WTC11 (cell line): ENCODE data around the gene TRPM2. TPM values are rescaled to one million over a fixed set of nuclear protein-coding genes. Genes with fewer than 3 reads are reported as not detected.
A peak's percentile ranks its signal among the peaks of the same experiment; 100 is the strongest.

Experiments
- ATAC-seq: fragments of 200-7000 bp; cut with Tn5 transposase; 2 replicates; pipeline ENCODE4 v1.10.0; 2021; ENCODE audit warnings: mild to moderate bottlenecking, moderate library complexity
- CTCF ChIA-PET: fragments of 300-600 bp; sonication (Branson Sonifier 250); formaldehyde crosslinking; loops from one replicate; lab custom pipeline; 2021; ENCODE audit warnings: antibody characterized with exemption; lab: Charles Lee
- POLR2A ChIA-PET: fragments of 350-600 bp; sonication (Branson Sonifier 250); formaldehyde crosslinking; loops from one replicate; lab custom pipeline; 2021; ENCODE audit warnings: antibody characterized with exemption; lab: Charles Lee
- DNase-seq: peaks from one replicate; pipeline ENCODE4 v3.0.0; 2021; ENCODE audit warnings: low spot score
- H3K27ac Mint-ChIP-seq: 2 replicates; pipeline ENCODE4 v1.8.0; 2021; ENCODE audit warnings: mixed read lengths
- H3K27me3 Mint-ChIP-seq: 2 replicates; pipeline ENCODE4 v1.8.0; 2021; ENCODE audit warnings: low read depth, mild to moderate bottlenecking, moderate library complexity, mixed read lengths
- H3K36me3 Mint-ChIP-seq: 2 replicates; pipeline ENCODE4 v1.8.0; 2021; ENCODE audit warnings: mixed read lengths
- H3K4me1 Mint-ChIP-seq: 2 replicates; pipeline ENCODE4 v1.8.0; 2022; ENCODE audit warnings: mixed read lengths
- H3K4me3 Mint-ChIP-seq: 2 replicates; pipeline ENCODE4 v1.8.0; 2021; ENCODE audit warnings: mild to moderate bottlenecking, moderate library complexity, mixed read lengths
- H3K9me3 Mint-ChIP-seq: 2 replicates; pipeline ENCODE4 v1.8.0; 2021; ENCODE audit warnings: mixed read lengths
- CREM ChIP-seq: sonication (generic); formaldehyde crosslinking; IDR thresholded peaks from 2 replicates; pipeline ENCODE4 v1.8.1; 2022; ENCODE audit warnings: mild to moderate bottlenecking, missing genetic modification reagents, moderate library complexity
- EMX1 ChIP-seq: fragments of 250-450 bp; sonication (Bioruptor Pico); IDR thresholded peaks from 2 replicates; pipeline ENCODE4 v1.8.0; 2021; ENCODE audit warnings: mild to moderate bottlenecking
- FOXJ3 ChIP-seq: sonication (generic); formaldehyde crosslinking; IDR thresholded peaks from 2 replicates; pipeline ENCODE4 v1.9.0; 2021; ENCODE audit warnings: missing genetic modification reagents, mild to moderate bottlenecking, borderline replicate concordance
- MXD4 ChIP-seq: fragments of 250-450 bp; sonication (Bioruptor Pico); IDR thresholded peaks from 2 replicates; pipeline ENCODE4 v1.8.0; 2021; ENCODE audit warnings: mild to moderate bottlenecking, moderate library complexity, borderline replicate concordance
- NFYB ChIP-seq: sonication (generic); formaldehyde crosslinking; conservative IDR thresholded peaks from 2 replicates; pipeline ENCODE4 v1.8.0; 2022; ENCODE audit warnings: low read depth, missing genetic modification reagents
- NR2C2 ChIP-seq: sonication (generic); formaldehyde crosslinking; IDR thresholded peaks from 2 replicates; pipeline ENCODE4 v1.8.0; 2022; ENCODE audit warnings: mild to moderate bottlenecking, missing genetic modification reagents
- OVOL2 ChIP-seq: fragments of 250-450 bp; sonication (Bioruptor Pico); IDR thresholded peaks from 2 replicates; pipeline ENCODE4 v1.9.0; 2021; ENCODE audit warnings: mild to moderate bottlenecking, borderline replicate concordance
- RORB ChIP-seq: fragments of 250-450 bp; sonication (Bioruptor Pico); IDR thresholded peaks from 2 replicates; pipeline ENCODE4 v1.9.0; 2021; ENCODE audit warnings: mild to moderate bottlenecking
- TEAD1 ChIP-seq: sonication (generic); formaldehyde crosslinking; IDR thresholded peaks from 2 replicates; pipeline ENCODE4 v1.8.0; 2022; ENCODE audit warnings: mild to moderate bottlenecking, missing genetic modification reagents
- TP53 ChIP-seq: sonication (generic); formaldehyde crosslinking; IDR thresholded peaks from 2 replicates; pipeline ENCODE4 v1.8.1; 2023; ENCODE audit warnings: mild to moderate bottlenecking, missing genetic modification reagents
- ZNF121 ChIP-seq: sonication (generic); formaldehyde crosslinking; IDR thresholded peaks from 2 replicates; pipeline ENCODE4 v1.8.0; 2023; ENCODE audit warnings: missing genetic modification reagents
- ZNF263 ChIP-seq: sonication (generic); formaldehyde crosslinking; IDR thresholded peaks from 2 replicates; pipeline ENCODE4 v1.8.1; 2022; ENCODE audit warnings: low read depth, mild to moderate bottlenecking, moderate library complexity, missing genetic modification reagents
- total RNA-seq: library from RNA; stranded (reverse); gene quantifications from 3 replicates; pipeline ENCODE4 v1.2.3, GENCODE V29; 2021
- TF ChIP-seq, protein P1 (sequence below): sonication (generic); formaldehyde crosslinking; IDR thresholded peaks from 2 replicates; pipeline ENCODE4 v1.8.0; 2022; ENCODE audit warnings: mild to moderate bottlenecking, missing genetic modification reagents
- TF ChIP-seq, protein P2 (sequence below): sonication (generic); formaldehyde crosslinking; IDR thresholded peaks from 2 replicates; pipeline ENCODE4 v1.8.1; 2023; ENCODE audit warnings: mild to moderate bottlenecking, missing genetic modification reagents
- TF ChIP-seq, protein P3 (sequence below): sonication (generic); formaldehyde crosslinking; IDR thresholded peaks from 2 replicates; pipeline ENCODE4 v1.8.1; 2023; ENCODE audit warnings: mild to moderate bottlenecking, missing genetic modification reagents, borderline replicate concordance
- TF ChIP-seq, protein P4 (sequence below): sonication (generic); formaldehyde crosslinking; IDR thresholded peaks from 2 replicates; pipeline ENCODE4 v1.8.0; 2023; ENCODE audit warnings: missing genetic modification reagents
- TF ChIP-seq, protein P5 (sequence below): sonication (generic); formaldehyde crosslinking; IDR thresholded peaks from 2 replicates; pipeline ENCODE4 v1.8.1; 2022; ENCODE audit warnings: missing genetic modification reagents, borderline replicate concordance
- TF ChIP-seq, protein P6 (sequence below): sonication (generic); formaldehyde crosslinking; IDR thresholded peaks from 2 replicates; pipeline ENCODE4 v1.8.0; 2022; ENCODE audit warnings: mild to moderate bottlenecking, missing genetic modification reagents
- TF ChIP-seq, protein P7 (sequence below): sonication (generic); formaldehyde crosslinking; IDR thresholded peaks from 2 replicates; pipeline ENCODE4 v1.8.1; 2022; ENCODE audit warnings: mild to moderate bottlenecking, moderate library complexity, missing genetic modification reagents

TRPM2 gene
- total RNA-seq, 1 experiment from 2014 or later: 0.92 TPM

DNA sequence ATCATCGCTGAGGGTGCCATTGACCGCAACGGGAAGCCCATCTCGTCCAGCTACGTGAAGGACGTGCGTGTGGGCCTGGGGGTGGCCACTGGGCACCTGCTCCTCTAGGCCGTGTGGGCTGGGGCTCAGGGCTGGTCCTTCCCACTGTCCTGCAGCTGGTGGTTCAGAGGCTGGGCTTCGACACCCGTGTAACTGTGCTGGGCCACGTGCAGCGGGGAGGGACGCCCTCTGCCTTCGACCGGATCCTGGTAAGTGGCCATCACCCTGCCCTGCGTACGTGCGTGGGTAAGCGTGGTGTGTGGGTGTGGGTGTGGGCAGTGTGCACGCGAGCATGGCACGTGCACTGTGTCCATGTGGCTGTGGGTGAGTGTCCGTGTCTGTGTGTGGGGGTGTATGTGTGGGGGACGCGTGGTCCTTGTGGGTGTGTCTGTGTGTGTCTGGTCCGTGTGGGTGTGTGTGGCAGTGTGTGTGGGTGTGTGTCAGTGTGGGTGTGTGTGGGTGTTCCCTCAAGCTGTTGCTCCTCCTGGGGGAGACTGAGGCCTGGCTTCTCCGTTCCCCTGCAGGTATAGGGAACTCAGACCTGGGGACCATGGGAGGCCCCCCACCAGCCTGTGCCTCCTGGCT is 37.0 kb upstream of the TRPM2 start:
- TF ChIP-seq, protein P1, sequence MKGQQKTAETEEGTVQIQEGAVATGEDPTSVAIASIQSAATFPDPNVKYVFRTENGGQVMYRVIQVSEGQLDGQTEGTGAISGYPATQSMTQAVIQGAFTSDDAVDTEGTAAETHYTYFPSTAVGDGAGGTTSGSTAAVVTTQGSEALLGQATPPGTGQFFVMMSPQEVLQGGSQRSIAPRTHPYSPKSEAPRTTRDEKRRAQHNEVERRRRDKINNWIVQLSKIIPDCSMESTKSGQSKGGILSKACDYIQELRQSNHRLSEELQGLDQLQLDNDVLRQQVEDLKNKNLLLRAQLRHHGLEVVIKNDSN: no peak
- TF ChIP-seq EMX1 (CRISPR knock-in tag): no peak
- no peak for TF ChIP-seq TP53
- no peak for TF ChIP-seq TEAD1 (CRISPR knock-in tag)
- TF ChIP-seq, protein P2, sequence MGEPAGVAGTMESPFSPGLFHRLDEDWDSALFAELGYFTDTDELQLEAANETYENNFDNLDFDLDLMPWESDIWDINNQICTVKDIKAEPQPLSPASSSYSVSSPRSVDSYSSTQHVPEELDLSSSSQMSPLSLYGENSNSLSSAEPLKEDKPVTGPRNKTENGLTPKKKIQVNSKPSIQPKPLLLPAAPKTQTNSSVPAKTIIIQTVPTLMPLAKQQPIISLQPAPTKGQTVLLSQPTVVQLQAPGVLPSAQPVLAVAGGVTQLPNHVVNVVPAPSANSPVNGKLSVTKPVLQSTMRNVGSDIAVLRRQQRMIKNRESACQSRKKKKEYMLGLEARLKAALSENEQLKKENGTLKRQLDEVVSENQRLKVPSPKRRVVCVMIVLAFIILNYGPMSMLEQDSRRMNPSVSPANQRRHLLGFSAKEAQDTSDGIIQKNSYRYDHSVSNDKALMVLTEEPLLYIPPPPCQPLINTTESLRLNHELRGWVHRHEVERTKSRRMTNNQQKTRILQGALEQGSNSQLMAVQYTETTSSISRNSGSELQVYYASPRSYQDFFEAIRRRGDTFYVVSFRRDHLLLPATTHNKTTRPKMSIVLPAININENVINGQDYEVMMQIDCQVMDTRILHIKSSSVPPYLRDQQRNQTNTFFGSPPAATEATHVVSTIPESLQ (CRISPR knock-in tag): no peak
- no peak for TF ChIP-seq RORB (CRISPR knock-in tag)
- TF ChIP-seq CREM: no peak
- TF ChIP-seq, protein P3, sequence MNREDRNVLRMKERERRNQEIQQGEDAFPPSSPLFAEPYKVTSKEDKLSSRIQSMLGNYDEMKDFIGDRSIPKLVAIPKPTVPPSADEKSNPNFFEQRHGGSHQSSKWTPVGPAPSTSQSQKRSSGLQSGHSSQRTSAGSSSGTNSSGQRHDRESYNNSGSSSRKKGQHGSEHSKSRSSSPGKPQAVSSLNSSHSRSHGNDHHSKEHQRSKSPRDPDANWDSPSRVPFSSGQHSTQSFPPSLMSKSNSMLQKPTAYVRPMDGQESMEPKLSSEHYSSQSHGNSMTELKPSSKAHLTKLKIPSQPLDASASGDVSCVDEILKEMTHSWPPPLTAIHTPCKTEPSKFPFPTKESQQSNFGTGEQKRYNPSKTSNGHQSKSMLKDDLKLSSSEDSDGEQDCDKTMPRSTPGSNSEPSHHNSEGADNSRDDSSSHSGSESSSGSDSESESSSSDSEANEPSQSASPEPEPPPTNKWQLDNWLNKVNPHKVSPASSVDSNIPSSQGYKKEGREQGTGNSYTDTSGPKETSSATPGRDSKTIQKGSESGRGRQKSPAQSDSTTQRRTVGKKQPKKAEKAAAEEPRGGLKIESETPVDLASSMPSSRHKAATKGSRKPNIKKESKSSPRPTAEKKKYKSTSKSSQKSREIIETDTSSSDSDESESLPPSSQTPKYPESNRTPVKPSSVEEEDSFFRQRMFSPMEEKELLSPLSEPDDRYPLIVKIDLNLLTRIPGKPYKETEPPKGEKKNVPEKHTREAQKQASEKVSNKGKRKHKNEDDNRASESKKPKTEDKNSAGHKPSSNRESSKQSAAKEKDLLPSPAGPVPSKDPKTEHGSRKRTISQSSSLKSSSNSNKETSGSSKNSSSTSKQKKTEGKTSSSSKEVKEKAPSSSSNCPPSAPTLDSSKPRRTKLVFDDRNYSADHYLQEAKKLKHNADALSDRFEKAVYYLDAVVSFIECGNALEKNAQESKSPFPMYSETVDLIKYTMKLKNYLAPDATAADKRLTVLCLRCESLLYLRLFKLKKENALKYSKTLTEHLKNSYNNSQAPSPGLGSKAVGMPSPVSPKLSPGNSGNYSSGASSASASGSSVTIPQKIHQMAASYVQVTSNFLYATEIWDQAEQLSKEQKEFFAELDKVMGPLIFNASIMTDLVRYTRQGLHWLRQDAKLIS (CRISPR knock-in tag): no peak
- TF ChIP-seq, protein P4, sequence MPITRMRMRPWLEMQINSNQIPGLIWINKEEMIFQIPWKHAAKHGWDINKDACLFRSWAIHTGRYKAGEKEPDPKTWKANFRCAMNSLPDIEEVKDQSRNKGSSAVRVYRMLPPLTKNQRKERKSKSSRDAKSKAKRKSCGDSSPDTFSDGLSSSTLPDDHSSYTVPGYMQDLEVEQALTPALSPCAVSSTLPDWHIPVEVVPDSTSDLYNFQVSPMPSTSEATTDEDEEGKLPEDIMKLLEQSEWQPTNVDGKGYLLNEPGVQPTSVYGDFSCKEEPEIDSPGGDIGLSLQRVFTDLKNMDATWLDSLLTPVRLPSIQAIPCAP (CRISPR knock-in tag): no peak
- no peak for TF ChIP-seq ZNF263 (CRISPR knock-in tag)
- ChIA-PET POLR2A (no interaction called here), CTCF (interaction anchor here (1.3 kb wide), 1 partner anchor 13 kb away, joined by 4 read pairs; no protein-coding TSS in a partner anchor)
- no peak for ATAC-seq
- Mint-ChIP-seq H3K27me3 (no peaks in the 10 kb centered on the region), H3K4me3 (no peak overlapping the region), H3K9me3 (no peaks in the 10 kb centered on the region), H3K27ac (peak overlapping the region; percentile 74; the same call in 1 of the 2 replicates), H3K36me3 (peaks cover 6% of the 10 kb centered on the region; the same call in 1 of the 2 replicates), H3K4me1 (no peaks in the 10 kb centered on the region)
- no peak for DNase-seq

DNA sequence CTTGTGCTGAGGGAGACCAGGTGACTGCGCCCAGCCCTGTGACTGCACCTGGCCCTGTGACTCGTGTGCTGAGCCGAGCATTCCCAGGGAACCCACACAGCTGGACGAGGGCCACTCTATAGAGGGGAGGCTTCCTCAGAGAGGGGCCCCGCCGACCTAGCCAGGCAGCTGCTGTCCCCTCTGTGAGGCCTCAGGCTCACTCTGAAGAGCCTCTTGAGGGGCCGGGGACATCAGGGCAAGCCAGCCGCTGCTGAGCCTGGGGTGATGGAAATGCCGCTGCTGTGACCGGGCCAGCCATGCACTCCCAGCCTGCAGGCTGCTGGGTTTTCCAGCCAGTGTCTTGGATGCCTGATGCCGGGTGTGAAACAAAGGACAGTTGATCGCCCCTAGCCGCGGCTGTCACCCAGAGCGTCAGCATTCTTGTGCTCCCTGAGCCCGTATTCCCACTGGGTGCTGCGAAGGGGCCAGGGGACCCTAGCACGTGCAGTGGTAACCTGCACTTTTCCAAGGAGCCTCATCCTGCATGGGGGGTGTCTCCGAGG is 36.1 kb upstream of the TRPM2 start:
- Mint-ChIP-seq H3K27ac (no peak overlapping the region), H3K4me1 (no peaks in the 10 kb centered on the region), H3K9me3 (no peaks in the 10 kb centered on the region), H3K27me3 (no peaks in the 10 kb centered on the region), H3K4me3 (no peak overlapping the region), H3K36me3 (peaks cover 3% of the 10 kb centered on the region; the same call in 1 of the 2 replicates)
- CTCF ChIA-PET: no interaction called here
- TF ChIP-seq ZNF263 (CRISPR knock-in tag): no peak
- no peak for TF ChIP-seq NFYB (CRISPR knock-in tag)
- TF ChIP-seq, protein P5, sequence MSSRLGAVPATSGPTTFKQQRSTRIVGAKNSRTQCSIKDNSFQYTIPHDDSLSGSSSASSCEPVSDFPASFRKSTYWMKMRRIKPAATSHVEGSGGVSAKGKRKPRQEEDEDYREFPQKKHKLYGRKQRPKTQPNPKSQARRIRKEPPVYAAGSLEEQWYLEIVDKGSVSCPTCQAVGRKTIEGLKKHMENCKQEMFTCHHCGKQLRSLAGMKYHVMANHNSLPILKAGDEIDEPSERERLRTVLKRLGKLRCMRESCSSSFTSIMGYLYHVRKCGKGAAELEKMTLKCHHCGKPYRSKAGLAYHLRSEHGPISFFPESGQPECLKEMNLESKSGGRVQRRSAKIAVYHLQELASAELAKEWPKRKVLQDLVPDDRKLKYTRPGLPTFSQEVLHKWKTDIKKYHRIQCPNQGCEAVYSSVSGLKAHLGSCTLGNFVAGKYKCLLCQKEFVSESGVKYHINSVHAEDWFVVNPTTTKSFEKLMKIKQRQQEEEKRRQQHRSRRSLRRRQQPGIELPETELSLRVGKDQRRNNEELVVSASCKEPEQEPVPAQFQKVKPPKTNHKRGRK (CRISPR knock-in tag): no peak
- TF ChIP-seq, protein P6, sequence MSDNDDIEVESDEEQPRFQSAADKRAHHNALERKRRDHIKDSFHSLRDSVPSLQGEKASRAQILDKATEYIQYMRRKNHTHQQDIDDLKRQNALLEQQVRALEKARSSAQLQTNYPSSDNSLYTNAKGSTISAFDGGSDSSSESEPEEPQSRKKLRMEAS: no peak
- no peak for TF ChIP-seq FOXJ3 (CRISPR knock-in tag)
- TF ChIP-seq OVOL2 (CRISPR knock-in tag): no peak
- no peak for TF ChIP-seq CREM
- no peak for TF ChIP-seq NR2C2 (CRISPR knock-in tag)
- no peak for TF ChIP-seq MXD4 (CRISPR knock-in tag)
- TF ChIP-seq, protein P7, sequence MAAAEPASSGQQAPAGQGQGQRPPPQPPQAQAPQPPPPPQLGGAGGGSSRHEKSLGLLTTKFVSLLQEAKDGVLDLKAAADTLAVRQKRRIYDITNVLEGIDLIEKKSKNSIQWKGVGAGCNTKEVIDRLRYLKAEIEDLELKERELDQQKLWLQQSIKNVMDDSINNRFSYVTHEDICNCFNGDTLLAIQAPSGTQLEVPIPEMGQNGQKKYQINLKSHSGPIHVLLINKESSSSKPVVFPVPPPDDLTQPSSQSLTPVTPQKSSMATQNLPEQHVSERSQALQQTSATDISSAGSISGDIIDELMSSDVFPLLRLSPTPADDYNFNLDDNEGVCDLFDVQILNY (CRISPR knock-in tag): no peak
- TF ChIP-seq ZNF121 (CRISPR knock-in tag): no peak
- DNase-seq: no peak
- no peak for ATAC-seq
- POLR2A ChIA-PET: no interaction called here
